Central memory CD8-positive, alpha-beta T cell (primary cell): Measurements from ENCODE around the gene CEP112.

ENCODE experiments used
- ATAC-seq: fragments of 150-1000 bp; cut with Tn5 transposase; replicated peaks from 2 replicates; pipeline ENCODE4 v1.10.0; 2022; ENCODE audit warnings: mild to moderate bottlenecking, moderate FRiP score, moderate number of reproducible peaks; ENCODE audit not compliant: poor library complexity, severe bottlenecking; ENCODE audit errors: extremely low read depth
- DNase-seq, 2 donors: peaks; one replicate each; pipeline ENCODE4 v3.0.0; 2021; ENCODE audit warnings: low spot score in 2 of 2
- H3K27ac Mint-ChIP-seq: one replicate; pipeline ENCODE4 v1.8.0; 2022; ENCODE audit warnings: low read depth, mild to moderate bottlenecking, moderate library complexity, mixed read lengths
- H3K27me3 Mint-ChIP-seq: one replicate; pipeline ENCODE4 v1.8.0; 2022; ENCODE audit warnings: mixed read lengths
- H3K36me3 Mint-ChIP-seq: one replicate; pipeline ENCODE4 v1.8.0; 2022; ENCODE audit warnings: mild to moderate bottlenecking, moderate library complexity, mixed read lengths; ENCODE audit not compliant: insufficient read depth
- H3K4me1 Mint-ChIP-seq: one replicate; pipeline ENCODE4 v1.8.0; 2022; ENCODE audit warnings: mixed read lengths
- H3K4me3 Mint-ChIP-seq: one replicate; pipeline ENCODE4 v1.8.0; 2022; ENCODE audit warnings: mild to moderate bottlenecking, moderate library complexity, mixed read lengths
- H3K9me3 Mint-ChIP-seq: one replicate; pipeline ENCODE4 v1.8.0; 2022; ENCODE audit warnings: mixed read lengths

CEP112 gene

DNA sequence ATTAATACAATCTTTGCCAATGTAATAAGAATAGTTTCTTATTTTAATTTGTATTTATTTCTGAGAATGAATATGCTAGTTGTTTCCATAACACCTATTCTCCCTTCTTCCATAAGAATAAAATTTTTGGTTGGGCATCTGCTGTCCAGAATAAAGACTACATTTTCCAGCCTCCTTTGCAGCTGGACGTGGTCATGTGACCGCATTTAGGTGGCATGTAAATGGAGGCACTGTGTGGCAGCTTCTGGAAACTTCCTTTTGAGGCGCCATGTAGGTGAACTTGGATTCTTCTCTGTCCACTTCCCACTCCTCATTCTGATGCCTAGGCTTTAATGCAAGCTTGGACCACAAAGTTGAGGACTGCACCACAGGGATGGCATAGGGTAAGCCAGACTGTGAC is 415.0 kb downstream of the CEP112 start:
- Mint-ChIP-seq H3K36me3 (no peaks in the 10 kb centered on the region), H3K4me3 (no peak overlapping the region), H3K9me3 (no peaks in the 10 kb centered on the region), H3K27ac (no peak overlapping the region), H3K4me1 (peaks cover 4% of the 10 kb centered on the region), H3K27me3 (peaks cover 30% of the 10 kb centered on the region)
- DNase-seq (no peak), ATAC-seq (no peak)

- no peak for DNase-seq
- H3K36me3 Mint-ChIP-seq = no peaks in the 10 kb centered on the region
These were observed 417.1 kb downstream of the CEP112 start for GRCh38 chr17:65774787-65775186.

GRCh38 chr17:65772989-65773388 is 418.9 kb downstream of the CEP112 start:
- Mint-ChIP-seq H3K36me3 (no peaks in the 10 kb centered on the region), H3K4me3 (no peak overlapping the region), H3K9me3 (no peaks in the 10 kb centered on the region), H3K4me1 (peaks cover 4% of the 10 kb centered on the region), H3K27me3 (peaks cover 11% of the 10 kb centered on the region), H3K27ac (no peak overlapping the region)
- ATAC-seq (no peak), DNase-seq (no peak)

More at GRCh38 chr17:65774787-65775186, 417.1 kb downstream of the CEP112 start:
- H3K27me3 Mint-ChIP-seq = peaks cover 19% of the 10 kb centered on the region
- H3K4me3 Mint-ChIP-seq = no peak overlapping the region
- H3K27ac Mint-ChIP-seq = no peak overlapping the region
- peaks cover 4% of the 10 kb centered on the region for H3K4me1 Mint-ChIP-seq
- ATAC-seq = no peak
- no peaks in the 10 kb centered on the region for H3K9me3 Mint-ChIP-seq

DNA sequence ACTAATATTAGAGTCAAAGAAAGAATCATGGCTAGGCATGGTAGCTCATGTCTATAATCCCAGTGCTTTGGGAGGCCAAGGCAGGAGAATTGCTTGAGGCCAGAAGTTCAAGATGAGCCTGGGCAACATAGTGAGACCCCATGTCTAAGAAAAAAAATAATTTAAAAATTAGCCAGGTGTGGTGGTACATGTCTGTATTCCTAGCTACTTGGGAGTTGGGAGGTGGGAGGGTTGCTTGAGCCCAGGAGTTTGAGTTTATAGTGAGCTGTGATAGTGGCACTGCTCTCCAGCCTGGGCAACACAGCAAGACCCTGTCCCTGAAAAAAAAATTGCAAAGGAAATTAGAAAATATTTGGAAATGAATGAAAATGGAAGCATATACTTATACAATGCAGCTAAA is 420.2 kb downstream of the CEP112 start:
- no peak overlapping the region for H3K27ac Mint-ChIP-seq
- peaks cover 12% of the 10 kb centered on the region for H3K27me3 Mint-ChIP-seq
- DNase-seq (no peak), ATAC-seq (no peak)
- H3K36me3 Mint-ChIP-seq = no peaks in the 10 kb centered on the region
- H3K9me3 Mint-ChIP-seq = no peaks in the 10 kb centered on the region
- H3K4me3 Mint-ChIP-seq = no peak overlapping the region
- H3K4me1 Mint-ChIP-seq = peaks cover 4% of the 10 kb centered on the region

DNA sequence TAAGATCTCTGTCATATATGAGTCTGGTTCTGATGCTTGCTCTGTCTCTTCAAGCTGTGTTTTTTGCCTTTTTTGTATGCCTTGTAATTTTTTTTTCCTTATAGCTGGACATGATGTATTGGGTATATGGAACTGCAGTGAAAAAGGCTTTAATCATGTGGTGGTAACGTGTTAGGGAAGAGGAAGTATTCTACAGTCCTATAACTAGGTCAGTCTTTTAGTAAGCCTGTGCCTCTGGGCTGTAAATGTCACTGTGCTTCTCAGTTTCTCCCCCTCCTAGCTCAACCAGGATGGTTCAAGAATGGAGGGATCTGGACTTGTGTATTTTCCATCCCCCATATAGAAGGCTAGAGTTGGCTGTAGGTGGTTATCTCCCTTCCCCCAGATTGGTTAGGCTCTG is 428.1 kb downstream of the CEP112 start:
- Mint-ChIP-seq H3K9me3 (no peaks in the 10 kb centered on the region), H3K27me3 (peaks cover 51% of the 10 kb centered on the region)

GRCh38 chr17:65762973-65763372 is 429.0 kb downstream of the CEP112 start:
- ATAC-seq (no peak), DNase-seq (no peak)
- no peak overlapping the region for H3K4me3 Mint-ChIP-seq
- no peaks in the 10 kb centered on the region for H3K9me3 Mint-ChIP-seq
- no peaks in the 10 kb centered on the region for H3K36me3 Mint-ChIP-seq
- H3K4me1 Mint-ChIP-seq = no peaks in the 10 kb centered on the region
- H3K27ac Mint-ChIP-seq = no peak overlapping the region
- peaks cover 51% of the 10 kb centered on the region for H3K27me3 Mint-ChIP-seq

More for the DNA sequence above, 428.1 kb downstream of the CEP112 start:
- ATAC-seq = no peak
- no peak overlapping the region for H3K27ac Mint-ChIP-seq
- no peak for DNase-seq
- H3K4me3 Mint-ChIP-seq = no peak overlapping the region
- H3K4me1 Mint-ChIP-seq = no peaks in the 10 kb centered on the region
- no peaks in the 10 kb centered on the region for H3K36me3 Mint-ChIP-seq

GRCh38 chr17:65759532-65759931 is 432.4 kb downstream of the CEP112 start:
- ATAC-seq (no peak), DNase-seq (no peak)
- no peaks in the 10 kb centered on the region for H3K9me3 Mint-ChIP-seq
- H3K4me1 Mint-ChIP-seq = no peaks in the 10 kb centered on the region
- no peaks in the 10 kb centered on the region for H3K36me3 Mint-ChIP-seq
- H3K27ac Mint-ChIP-seq = no peak overlapping the region
- no peak overlapping the region for H3K4me3 Mint-ChIP-seq
- peaks cover 17% of the 10 kb centered on the region for H3K27me3 Mint-ChIP-seq

GRCh38 chr17:65756760-65757159 is 435.2 kb downstream of the CEP112 start:
- no peaks in the 10 kb centered on the region for H3K9me3 Mint-ChIP-seq
- H3K27ac Mint-ChIP-seq = no peak overlapping the region
- DNase-seq = no peak
- H3K4me1 Mint-ChIP-seq = no peaks in the 10 kb centered on the region
- peaks cover 9% of the 10 kb centered on the region for H3K27me3 Mint-ChIP-seq
- no peaks in the 10 kb centered on the region for H3K36me3 Mint-ChIP-seq
- ATAC-seq = no peak
- H3K4me3 Mint-ChIP-seq = no peak overlapping the region

GRCh38 chr17:65755799-65756198 is 436.1 kb downstream of the CEP112 start:
- Mint-ChIP-seq H3K27ac (no peak overlapping the region), H3K9me3 (no peaks in the 10 kb centered on the region), H3K27me3 (peaks cover 9% of the 10 kb centered on the region), H3K4me3 (no peak overlapping the region), H3K36me3 (no peaks in the 10 kb centered on the region), H3K4me1 (peaks cover 9% of the 10 kb centered on the region)
- DNase-seq (no peak), ATAC-seq (no peak)

DNA sequence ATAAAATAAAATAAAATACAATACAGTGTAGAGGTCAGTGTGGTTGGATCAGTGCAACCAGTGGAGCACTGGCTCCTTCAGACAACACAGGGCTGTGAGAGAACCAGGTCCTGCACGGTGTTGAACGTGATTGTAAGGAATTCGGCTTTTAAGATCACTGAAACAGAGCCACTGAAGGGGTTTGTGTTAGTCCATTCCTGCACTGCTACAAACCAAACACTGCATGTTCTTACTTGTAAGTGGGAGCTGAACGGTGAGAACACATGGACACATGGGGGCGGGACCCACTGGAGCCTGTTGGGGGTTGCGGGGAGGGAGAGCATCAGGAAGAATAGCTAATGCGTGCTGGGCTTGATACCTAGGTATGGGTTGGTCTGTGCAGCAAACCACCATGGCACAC is 437.3 kb downstream of the CEP112 start:
- Mint-ChIP-seq H3K27me3 (peaks cover 9% of the 10 kb centered on the region), H3K9me3 (no peaks in the 10 kb centered on the region), H3K4me3 (no peak overlapping the region), H3K4me1 (peaks cover 13% of the 10 kb centered on the region), H3K36me3 (no peaks in the 10 kb centered on the region), H3K27ac (no peak overlapping the region)
- ATAC-seq (no peak), DNase-seq (no peak)

DNA sequence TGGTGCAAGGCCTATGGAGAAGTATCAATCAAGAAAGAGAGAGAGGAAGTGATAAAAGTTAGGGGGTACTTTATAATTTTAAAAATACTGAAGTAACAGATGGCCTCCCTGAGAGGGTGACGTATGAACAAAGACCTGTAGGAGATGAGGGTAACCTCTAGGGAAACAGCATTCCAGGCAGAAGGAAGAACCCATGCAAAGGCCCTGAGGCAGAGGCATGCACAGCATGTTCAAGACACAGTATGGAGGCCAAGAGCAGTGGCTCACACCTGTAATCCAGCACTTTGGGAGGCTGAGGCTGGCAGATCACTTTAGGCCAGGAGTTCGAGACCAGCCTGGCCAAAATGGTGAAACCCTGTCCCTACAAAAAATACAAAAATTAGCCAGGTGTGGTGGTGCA is 437.9 kb downstream of the CEP112 start:
- no peak for DNase-seq
- no peak for ATAC-seq
- no peak overlapping the region for H3K4me3 Mint-ChIP-seq
- no peak overlapping the region for H3K27ac Mint-ChIP-seq
- H3K36me3 Mint-ChIP-seq = no peaks in the 10 kb centered on the region
- peaks cover 13% of the 10 kb centered on the region for H3K4me1 Mint-ChIP-seq
- peaks cover 9% of the 10 kb centered on the region for H3K27me3 Mint-ChIP-seq
- no peaks in the 10 kb centered on the region for H3K9me3 Mint-ChIP-seq

DNA sequence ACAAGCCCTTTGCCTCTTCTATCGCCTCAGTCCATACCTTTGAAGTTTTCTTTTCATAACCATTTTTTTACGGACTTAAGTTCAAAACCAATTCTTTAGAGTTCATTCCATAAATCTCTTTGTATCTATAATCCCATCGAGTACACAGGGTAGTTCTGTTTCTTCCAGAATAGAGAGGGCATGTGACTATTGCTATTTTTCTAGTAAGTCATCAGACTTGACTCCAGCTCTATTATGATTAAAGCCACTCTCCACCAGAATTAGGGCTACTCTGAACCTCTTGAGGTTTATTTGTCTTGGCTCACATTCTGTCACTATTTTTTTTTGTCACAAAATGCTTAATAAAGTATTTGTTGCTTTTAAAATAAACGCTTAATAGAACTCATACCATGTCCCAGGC is 438.6 kb downstream of the CEP112 start:
- Mint-ChIP-seq H3K36me3 (no peaks in the 10 kb centered on the region), H3K27me3 (peaks cover 9% of the 10 kb centered on the region), H3K4me3 (no peak overlapping the region), H3K4me1 (peaks cover 13% of the 10 kb centered on the region), H3K27ac (no peak overlapping the region), H3K9me3 (no peaks in the 10 kb centered on the region)
- no peak for DNase-seq
- ATAC-seq = no peak

- Mint-ChIP-seq H3K4me3 (no peak overlapping the region), H3K36me3 (no peaks in the 10 kb centered on the region), H3K27me3 (peaks cover 9% of the 10 kb centered on the region), H3K27ac (peak overlapping the region; percentile 8), H3K4me1 (peaks cover 13% of the 10 kb centered on the region), H3K9me3 (no peaks in the 10 kb centered on the region)
- DNase-seq (no peak), ATAC-seq (no peak)
These were observed 440.7 kb downstream of the CEP112 start for GRCh38 chr17:65751263-65751662.

GRCh38 chr17:65750631-65751115 is 441.3 kb downstream of the CEP112 start:
- Mint-ChIP-seq H3K4me1 (peaks cover 13% of the 10 kb centered on the region), H3K27ac (peak overlapping the region; percentile 8), H3K36me3 (no peaks in the 10 kb centered on the region), H3K9me3 (no peaks in the 10 kb centered on the region), H3K4me3 (no peak overlapping the region), H3K27me3 (peaks cover 9% of the 10 kb centered on the region)
- ATAC-seq = peak; percentile 64
- peak; percentile 18 to 21 for DNase-seq
